ENCODE measurements around the gene MYOG.

The MYOG gene

GRCh38 chr1:203058676-203058935 lies 27.2 kb downstream of the MYOG start:
- Histone ChIP-seq H3K4me1 (ENCODE audit: insufficient read depth, low read length, severe bottlenecking) (no peaks in the 10 kb centered on the region), H3K79me2 (ENCODE audit: insufficient read depth, low read length) (no peaks in the 10 kb centered on the region), H3K9me3 (ENCODE audit: low read length) (no peaks in the 10 kb centered on the region), H3K4me2 (ENCODE audit: low read length) (no peak overlapping the region), H3K9me2 (ENCODE audit: low read depth, low read length) (no peaks in the 10 kb centered on the region), H2AFZ (ENCODE audit: low read length) (no peak overlapping the region), H3F3A (ENCODE audit: insufficient read depth, low read length) (no peaks in the 10 kb centered on the region), H3K36me3 (ENCODE audit: insufficient read depth, low read length) (no peaks in the 10 kb centered on the region), H3K4me3 (ENCODE audit: low read depth, low read length, poor library complexity, severe bottlenecking) (no peak overlapping the region), H3K9ac (ENCODE audit: low read length) (no peak overlapping the region), H3K27ac (ENCODE audit: low read depth, low read length, poor library complexity, severe bottlenecking) (no peak overlapping the region), H4K20me1 (ENCODE audit: insufficient read depth, low read length) (no peaks in the 10 kb centered on the region), H3K27me3 (ENCODE audit: insufficient read depth, low read length) (peaks cover 9% of the 10 kb centered on the region; the same call in 1 of the 2 replicates)
- TF ChIP-seq CTCF (IDR thresholded peaks at IDR 0.05; ENCODE audit: low read length): no peak
- no peak for TF ChIP-seq EZH2 (IDR thresholded peaks at IDR 0.05; ENCODE audit: borderline replicate concordance, low read length)

GRCh38 chr1:203057911-203058675 lies 27.7 kb downstream of the MYOG start:
- Histone ChIP-seq H3K9me3 (ENCODE audit: low read length) (no peaks in the 10 kb centered on the region), H3F3A (ENCODE audit: insufficient read depth, low read length) (no peaks in the 10 kb centered on the region), H4K20me1 (ENCODE audit: insufficient read depth, low read length) (no peaks in the 10 kb centered on the region), H3K79me2 (ENCODE audit: insufficient read depth, low read length) (no peaks in the 10 kb centered on the region), H3K36me3 (ENCODE audit: insufficient read depth, low read length) (no peaks in the 10 kb centered on the region), H3K27ac (ENCODE audit: low read depth, low read length, poor library complexity, severe bottlenecking) (no peak overlapping the region), H3K4me1 (ENCODE audit: insufficient read depth, low read length, severe bottlenecking) (no peaks in the 10 kb centered on the region), H3K4me2 (ENCODE audit: low read length) (no peak overlapping the region), H2AFZ (ENCODE audit: low read length) (no peak overlapping the region), H3K9ac (ENCODE audit: low read length) (no peak overlapping the region), H3K9me2 (ENCODE audit: low read depth, low read length) (no peaks in the 10 kb centered on the region), H3K27me3 (ENCODE audit: insufficient read depth, low read length) (peaks cover 9% of the 10 kb centered on the region; the same call in 1 of the 2 replicates), H3K4me3 (ENCODE audit: low read depth, low read length, poor library complexity, severe bottlenecking) (no peak overlapping the region)
- TF ChIP-seq CTCF (IDR thresholded peaks at IDR 0.05; ENCODE audit: low read length) (no peak), EZH2 (IDR thresholded peaks at IDR 0.05; ENCODE audit: borderline replicate concordance, low read length) (no peak)

DNA sequence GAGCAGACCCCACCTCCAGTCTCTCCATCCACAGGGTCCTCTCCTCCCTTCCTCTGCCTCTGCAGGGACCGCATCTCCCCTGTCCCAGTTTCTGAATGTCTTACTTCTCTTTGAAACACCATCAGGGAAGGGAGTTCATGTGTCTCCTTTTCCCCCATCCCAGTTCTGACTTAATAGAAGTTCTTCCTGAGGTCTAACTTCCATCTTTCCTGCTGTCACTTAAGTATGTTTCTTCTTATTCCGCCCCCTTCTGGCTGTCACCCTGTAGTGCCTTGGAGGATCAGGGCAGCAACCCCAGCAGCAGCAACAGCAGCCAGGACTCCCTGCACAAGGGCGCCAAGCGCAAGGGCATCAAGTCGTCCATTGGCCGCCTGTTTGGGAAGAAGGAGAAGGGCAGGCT lies 29.3 kb downstream of the MYOG start:
- TF ChIP-seq CTCF (IDR thresholded peaks at IDR 0.05; ENCODE audit: low read length) (peak; percentile 39), EZH2 (IDR thresholded peaks at IDR 0.05; ENCODE audit: borderline replicate concordance, low read length) (no peak)

More for the DNA sequence above, 29.3 kb downstream of the MYOG start:
- H3K9me2 ChIP-seq (ENCODE audit: low read depth, low read length): no peaks in the 10 kb centered on the region
- no peak overlapping the region for H3K9ac ChIP-seq (ENCODE audit: low read length)
- H3K27ac ChIP-seq (ENCODE audit: low read depth, low read length, poor library complexity, severe bottlenecking): no peak overlapping the region
- H3K9me3 ChIP-seq (ENCODE audit: low read length): no peaks in the 10 kb centered on the region
- no peaks in the 10 kb centered on the region for H3F3A ChIP-seq (ENCODE audit: insufficient read depth, low read length)
- no peaks in the 10 kb centered on the region for H3K79me2 ChIP-seq (ENCODE audit: insufficient read depth, low read length)
- no peak overlapping the region for H3K4me2 ChIP-seq (ENCODE audit: low read length)
- no peaks in the 10 kb centered on the region for H3K4me1 ChIP-seq (ENCODE audit: insufficient read depth, low read length, severe bottlenecking)
- no peak overlapping the region for H3K4me3 ChIP-seq (ENCODE audit: low read depth, low read length, poor library complexity, severe bottlenecking)
- no peak overlapping the region for H2AFZ ChIP-seq (ENCODE audit: low read length)
- no peaks in the 10 kb centered on the region for H3K36me3 ChIP-seq (ENCODE audit: insufficient read depth, low read length)
- H4K20me1 ChIP-seq (ENCODE audit: insufficient read depth, low read length): no peaks in the 10 kb centered on the region
- H3K27me3 ChIP-seq (ENCODE audit: insufficient read depth, low read length): peaks cover 9% of the 10 kb centered on the region; the same call in 1 of the 2 replicates
